Brain microvascular endothelial cell (primary cell): ENCODE measurements around the gene PINLYP.
"Not testable (repeated sequence)": the region's sequence is repeated elsewhere in the genome, so short reads cannot be mapped to it uniquely, and the experiment has no call there.

ENCODE experiments used
- DNase-seq: peaks from one replicate; pipeline ENCODE4 v3.0.0-alpha.2; 2020
- H3K27ac ChIP-seq: fragments of 250-450 bp; sonication (Bioruptor Pico); 2 replicates; pipeline ENCODE4 v1.5.1; 2020; ENCODE audit warnings: mild to moderate bottlenecking, moderate library complexity
- H3K27me3 ChIP-seq: fragments of 250-450 bp; sonication (Bioruptor Pico); replicated peaks from 2 replicates; pipeline ENCODE4 v1.5.1; 2020; ENCODE audit warnings: mild to moderate bottlenecking
- H3K36me3 ChIP-seq: fragments of 250-450 bp; sonication (Bioruptor Pico); replicated peaks from 2 replicates; pipeline ENCODE4 v1.5.1; 2020; ENCODE audit warnings: mild to moderate bottlenecking
- H3K4me3 ChIP-seq: 2 replicates; pipeline ENCODE4 v1.5.1; 2011; ENCODE audit warnings: low read depth, mild to moderate bottlenecking, control low read depth, low read length, moderate library complexity
- in situ Hi-C: cut with HindIII; loops from 2 replicates; pipeline ENCODE4 v1.10.0; 2017; ENCODE audit warnings: low sequenced_read_pairs, low pct_ligation_motif_present
- TF ChIP-seq, protein P1 (sequence below): IDR thresholded peaks from 2 replicates; pipeline ENCODE4 v1.5.1; 2011; ENCODE audit warnings: low read depth, mild to moderate bottlenecking, moderate library complexity, low read length, control low read depth, inconsistent platforms; ENCODE audit errors: missing control alignments

Gene PINLYP

DNA sequence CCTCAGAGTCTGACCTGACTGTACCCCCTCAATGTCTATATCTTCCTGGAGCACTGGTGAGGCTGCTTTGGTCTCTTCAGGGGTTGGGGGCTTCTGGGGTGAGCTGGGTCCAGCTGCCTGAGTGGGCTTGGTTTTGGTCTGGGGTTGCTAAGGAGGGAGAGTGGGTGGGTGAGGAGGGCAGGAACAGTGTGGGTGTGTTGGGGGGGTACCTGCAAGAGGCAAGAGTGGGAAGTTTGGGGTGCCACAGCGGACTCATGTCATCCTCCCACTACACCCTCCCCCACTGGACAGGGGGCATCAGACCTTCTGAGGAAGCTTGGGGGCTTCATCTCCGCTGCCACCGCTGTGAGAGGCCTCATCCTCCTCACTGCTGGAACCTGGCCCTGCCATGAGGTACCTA is 29.0 kb upstream of the PINLYP start:
- in situ Hi-C loops: no loop called here
- H3K27ac ChIP-seq: no peak overlapping the region
- no peak overlapping the region for H3K4me3 ChIP-seq
- H3K36me3 ChIP-seq: peaks cover 16% of the 10 kb centered on the region
- no peak for DNase-seq
- TF ChIP-seq, protein P1, sequence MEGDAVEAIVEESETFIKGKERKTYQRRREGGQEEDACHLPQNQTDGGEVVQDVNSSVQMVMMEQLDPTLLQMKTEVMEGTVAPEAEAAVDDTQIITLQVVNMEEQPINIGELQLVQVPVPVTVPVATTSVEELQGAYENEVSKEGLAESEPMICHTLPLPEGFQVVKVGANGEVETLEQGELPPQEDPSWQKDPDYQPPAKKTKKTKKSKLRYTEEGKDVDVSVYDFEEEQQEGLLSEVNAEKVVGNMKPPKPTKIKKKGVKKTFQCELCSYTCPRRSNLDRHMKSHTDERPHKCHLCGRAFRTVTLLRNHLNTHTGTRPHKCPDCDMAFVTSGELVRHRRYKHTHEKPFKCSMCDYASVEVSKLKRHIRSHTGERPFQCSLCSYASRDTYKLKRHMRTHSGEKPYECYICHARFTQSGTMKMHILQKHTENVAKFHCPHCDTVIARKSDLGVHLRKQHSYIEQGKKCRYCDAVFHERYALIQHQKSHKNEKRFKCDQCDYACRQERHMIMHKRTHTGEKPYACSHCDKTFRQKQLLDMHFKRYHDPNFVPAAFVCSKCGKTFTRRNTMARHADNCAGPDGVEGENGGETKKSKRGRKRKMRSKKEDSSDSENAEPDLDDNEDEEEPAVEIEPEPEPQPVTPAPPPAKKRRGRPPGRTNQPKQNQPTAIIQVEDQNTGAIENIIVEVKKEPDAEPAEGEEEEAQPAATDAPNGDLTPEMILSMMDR: no peak
- H3K27me3 ChIP-seq: no peaks in the 10 kb centered on the region

DNA sequence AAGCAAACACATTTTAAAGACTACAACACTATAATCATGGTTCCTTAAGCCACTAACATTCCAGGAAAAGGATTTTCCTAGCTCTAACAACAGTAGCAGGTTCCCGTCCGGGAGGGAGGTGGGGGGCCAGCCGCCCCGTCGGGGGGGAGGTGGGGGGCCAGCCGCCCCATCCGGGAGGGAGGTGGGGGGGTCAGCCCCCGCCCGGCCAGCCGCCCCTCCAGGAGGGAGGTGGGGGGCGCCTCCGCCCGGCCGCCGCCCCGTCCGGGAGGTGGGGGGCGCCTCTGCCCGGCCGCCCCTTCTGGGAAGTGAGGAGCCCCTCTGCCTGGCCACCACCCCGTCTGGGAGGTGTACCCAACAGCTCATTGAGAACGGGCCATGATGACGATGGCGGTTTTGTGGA is 27.7 kb upstream of the PINLYP start:
- in situ Hi-C loops, H3K4me3 ChIP-seq, H3K27ac ChIP-seq, DNase-seq, H3K27me3 ChIP-seq: not testable (repeated sequence)
- H3K36me3 ChIP-seq: peaks cover 23% of the 10 kb centered on the region

GRCh38 chr19:43548706-43549105 is 26.9 kb upstream of the PINLYP start:
- no peaks in the 10 kb centered on the region for H3K27me3 ChIP-seq
- peaks cover 24% of the 10 kb centered on the region for H3K36me3 ChIP-seq
- H3K4me3 ChIP-seq: no peak overlapping the region
- TF ChIP-seq, protein P1: no peak
- in situ Hi-C loops: no loop called here
- no peak for DNase-seq
- no peak overlapping the region for H3K27ac ChIP-seq

- TF ChIP-seq, protein P1: no peak
These were observed 24.0 kb upstream of the PINLYP start for GRCh38 chr19:43551399-43552197.

GRCh38 chr19:43552198-43552450 is 23.5 kb upstream of the PINLYP start:
- H3K36me3 ChIP-seq: peaks cover 21% of the 10 kb centered on the region
- in situ Hi-C loops: no loop called here

More at GRCh38 chr19:43551399-43552197, 24.0 kb upstream of the PINLYP start:
- in situ Hi-C loops: no loop called here
- no peaks in the 10 kb centered on the region for H3K27me3 ChIP-seq
- no peak overlapping the region for H3K4me3 ChIP-seq
- no peak overlapping the region for H3K27ac ChIP-seq
- H3K36me3 ChIP-seq: peaks cover 21% of the 10 kb centered on the region
- no peak for DNase-seq

DNA sequence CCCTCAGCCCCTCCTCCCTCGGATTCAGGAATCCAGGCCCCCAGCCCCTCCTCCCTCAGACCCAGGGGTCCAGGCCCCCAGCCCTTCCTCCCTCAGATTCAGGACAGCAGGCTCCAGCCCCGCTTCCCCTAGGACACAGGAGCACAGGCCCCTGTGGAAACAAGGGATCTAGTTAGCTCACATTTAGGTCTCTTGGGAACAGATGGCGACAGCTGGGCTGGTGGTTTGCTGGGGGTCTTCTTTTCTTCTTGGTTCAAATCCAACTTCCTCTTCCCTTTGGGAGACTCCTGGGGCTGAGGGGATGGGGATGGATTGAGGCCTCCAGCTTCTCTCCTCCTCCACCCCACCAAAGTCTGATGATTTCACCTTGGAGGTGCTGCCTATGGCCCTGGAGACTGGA is 23.0 kb upstream of the PINLYP start:
- Histone ChIP-seq H3K27me3 (no peaks in the 10 kb centered on the region), H3K4me3 (no peak overlapping the region), H3K36me3 (peaks cover 21% of the 10 kb centered on the region), H3K27ac (no peak overlapping the region)
- no peak for DNase-seq
- TF ChIP-seq, protein P1: no peak
- in situ Hi-C loops: no loop called here

More at GRCh38 chr19:43552198-43552450, 23.5 kb upstream of the PINLYP start:
- no peak for DNase-seq
- H3K27me3 ChIP-seq: no peaks in the 10 kb centered on the region
- H3K4me3 ChIP-seq: no peak overlapping the region
- TF ChIP-seq, protein P1: no peak
- no peak overlapping the region for H3K27ac ChIP-seq
